Measurements from ENCODE around the gene CDH3. TPM values are rescaled to one million over a fixed set of nuclear protein-coding genes. Genes with fewer than 3 reads are reported as not detected.
A peak's percentile ranks its signal among the peaks of the same experiment; 100 is the strongest.

The CDH3 gene
- total RNA-seq (2014; rRNA removed; shearing (Covaris generic)): under 0.01 TPM in 1 of 2 replicates, not detected in the other

DNA sequence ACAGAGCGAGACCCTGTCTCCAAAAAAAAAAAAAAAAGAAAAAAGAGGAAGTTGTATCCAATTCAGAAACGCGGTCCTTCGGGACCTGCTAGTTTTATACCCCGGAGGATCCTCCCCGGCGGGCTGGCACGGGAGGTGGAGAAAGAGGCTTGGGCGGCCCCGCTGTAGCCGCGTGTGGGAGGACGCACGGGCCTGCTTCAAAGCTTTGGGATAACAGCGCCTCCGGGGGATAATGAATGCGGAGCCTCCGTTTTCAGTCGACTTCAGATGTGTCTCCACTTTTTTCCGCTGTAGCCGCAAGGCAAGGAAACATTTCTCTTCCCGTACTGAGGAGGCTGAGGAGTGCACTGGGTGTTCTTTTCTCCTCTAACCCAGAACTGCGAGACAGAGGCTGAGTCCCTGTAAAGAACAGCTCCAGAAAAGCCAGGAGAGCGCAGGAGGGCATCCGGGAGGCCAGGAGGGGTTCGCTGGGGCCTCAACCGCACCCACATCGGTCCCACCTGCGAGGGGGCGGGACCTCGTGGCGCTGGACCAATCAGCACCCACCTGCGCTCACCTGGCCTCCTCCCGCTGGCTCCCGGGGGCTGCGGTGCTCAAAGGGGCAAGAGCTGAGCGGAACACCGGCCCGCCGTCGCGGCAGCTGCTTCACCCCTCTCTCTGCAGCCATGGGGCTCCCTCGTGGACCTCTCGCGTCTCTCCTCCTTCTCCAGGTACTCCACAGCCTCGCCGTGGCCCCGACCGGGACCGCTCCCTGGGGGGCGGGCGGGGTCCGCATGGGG is at the start of gene CDH3:
CDH3 (plus strand) TSS at position 596 of the 779 bp plus-strand sequence; CDS start at position 666, 70 bp downstream.
- no peak for DNase-seq (ENCODE audit: low read depth)

DNA sequence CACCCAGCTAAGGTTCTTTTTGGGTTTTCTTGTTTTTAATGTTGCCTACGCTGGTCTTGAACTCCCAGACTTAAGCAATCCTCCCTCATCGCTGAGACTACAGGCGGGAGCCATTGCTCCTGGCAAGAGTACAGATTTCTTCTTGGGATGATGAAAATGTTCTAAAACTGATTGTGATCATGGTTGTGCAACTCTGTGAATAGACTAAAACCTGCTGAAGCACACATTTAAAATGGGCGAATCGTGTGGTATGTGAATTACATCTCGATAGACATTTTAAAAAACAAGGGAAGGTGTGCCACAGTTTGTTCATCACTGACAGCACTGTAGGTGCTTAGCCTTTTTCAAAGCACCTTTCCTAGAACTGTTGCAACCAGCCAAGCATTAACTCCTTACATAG is 48.8 kb upstream of the CDH3 start:
- no peak for DNase-seq (ENCODE audit: low read depth)

DNA sequence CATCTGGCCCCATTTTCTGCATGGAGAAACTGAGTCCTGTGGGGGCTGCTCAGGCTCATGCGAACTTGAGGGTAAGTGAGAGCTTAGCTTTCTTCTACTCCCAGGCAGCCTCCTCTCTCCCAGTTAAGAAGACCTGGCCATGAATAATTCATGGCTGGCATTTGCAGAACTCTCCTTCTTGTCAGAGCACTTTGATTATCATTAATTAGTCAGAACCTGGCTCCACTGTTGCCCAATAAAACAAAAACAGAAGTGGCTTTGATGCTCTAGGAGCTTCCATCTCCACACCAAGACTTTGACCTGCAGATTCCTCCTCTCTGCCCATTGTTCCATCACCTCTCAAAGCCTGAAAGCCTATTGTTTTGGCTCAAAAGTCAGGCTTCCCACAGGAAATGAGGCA is 45.5 kb upstream of the CDH3 start:
- no peak for DNase-seq (ENCODE audit: low read depth)

DNA sequence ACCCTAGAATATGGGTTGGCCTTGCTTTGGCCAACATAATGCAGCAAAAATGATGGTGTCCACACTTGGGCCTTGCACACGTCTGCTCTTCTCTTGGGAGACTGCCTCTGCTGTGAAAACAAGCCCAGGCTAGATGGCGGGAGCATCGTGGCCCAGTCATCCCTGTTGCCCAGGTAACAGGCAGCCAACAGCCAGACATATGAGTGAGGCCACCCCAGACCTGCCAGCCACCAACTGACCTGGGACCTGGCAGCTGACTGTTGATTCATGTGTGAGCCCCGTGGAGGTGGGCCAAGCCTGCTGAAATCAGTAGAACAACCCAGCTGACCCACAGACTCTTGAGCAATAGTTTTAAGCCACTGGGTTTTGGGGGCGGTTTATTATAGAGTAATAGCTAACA is 39.4 kb upstream of the CDH3 start:
- DNase-seq (ENCODE audit: low read depth): no peak

DNA sequence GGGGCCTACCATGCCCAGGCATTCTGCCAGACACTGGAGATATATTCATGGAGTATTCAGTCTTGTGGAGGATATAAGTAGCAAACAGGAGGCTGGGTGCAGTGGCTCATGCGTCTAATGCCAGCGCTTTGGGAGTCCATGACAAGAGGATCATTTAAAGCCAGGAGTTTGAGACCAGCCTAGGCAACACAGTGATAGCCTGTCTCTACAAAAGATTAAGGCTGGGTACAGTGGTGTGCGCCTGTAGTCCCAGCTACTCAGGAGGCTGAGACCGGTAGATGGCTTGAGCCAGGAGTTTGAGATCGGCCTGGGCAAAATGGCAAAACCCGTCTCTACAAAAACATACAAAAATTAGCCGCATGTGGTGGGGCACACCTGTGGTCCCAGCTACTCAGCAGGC is 37.7 kb upstream of the CDH3 start:
- no peak for DNase-seq (ENCODE audit: low read depth)

DNA sequence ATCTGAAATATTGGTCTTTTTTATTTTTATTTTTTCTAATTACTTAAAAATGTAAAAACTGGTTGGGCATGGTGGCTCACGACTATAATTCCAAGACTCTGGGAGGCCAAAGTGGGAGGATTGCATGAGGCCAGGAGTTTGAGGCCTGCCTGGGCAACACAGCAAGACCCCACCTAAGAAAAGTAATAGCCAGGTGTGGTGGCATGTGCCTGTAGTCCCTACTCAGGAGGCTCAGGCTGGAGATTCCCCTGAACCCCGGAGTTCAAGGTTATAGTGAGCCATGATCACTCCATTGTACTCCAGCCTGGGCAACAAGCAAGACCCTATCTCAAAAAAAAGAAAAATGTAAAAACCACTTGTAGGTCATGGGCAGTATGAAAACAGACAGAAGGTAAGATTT is 36.8 kb upstream of the CDH3 start:
- DNase-seq (ENCODE audit: low read depth): no peak

DNA sequence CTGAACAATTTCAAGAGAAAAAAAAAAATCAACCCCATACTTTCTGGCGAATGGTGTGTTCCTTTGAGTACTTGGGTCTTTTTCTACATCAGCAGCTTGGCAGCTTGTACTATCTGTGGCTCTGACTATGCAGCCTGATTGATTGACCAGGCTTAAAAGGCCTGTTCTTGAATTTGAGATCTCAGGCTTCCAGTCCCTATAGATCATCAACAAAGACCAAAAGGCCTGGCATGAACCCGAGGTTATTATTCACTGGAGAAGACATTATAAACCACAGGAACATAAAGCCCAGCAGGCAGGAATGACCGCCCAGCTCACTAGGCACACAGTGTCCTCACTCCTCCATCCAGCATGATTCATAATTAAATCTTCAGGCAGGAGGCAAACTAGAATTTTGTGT is 32.1 kb upstream of the CDH3 start:
- no peak for DNase-seq (ENCODE audit: low read depth)

DNA sequence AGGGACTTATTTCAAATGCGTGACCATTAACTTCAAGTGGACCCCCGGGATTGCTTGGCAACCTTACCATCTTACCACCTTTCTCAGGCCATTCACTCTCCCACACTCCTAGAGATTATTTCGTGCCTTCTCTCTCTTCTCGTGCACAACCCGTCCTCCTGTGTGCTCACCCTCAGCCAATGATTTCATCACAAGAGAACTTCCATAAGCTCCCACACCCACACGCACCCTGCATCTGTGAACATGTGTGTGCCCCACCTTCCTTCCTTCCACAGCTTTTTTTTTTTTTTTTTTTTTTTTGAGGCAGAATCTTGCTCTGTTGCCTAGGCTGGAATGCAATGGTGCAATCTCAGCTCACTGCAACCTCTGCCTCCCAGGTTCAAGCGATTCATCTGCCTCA is 27.4 kb upstream of the CDH3 start:
- DNase-seq (ENCODE audit: low read depth): no peak

DNA sequence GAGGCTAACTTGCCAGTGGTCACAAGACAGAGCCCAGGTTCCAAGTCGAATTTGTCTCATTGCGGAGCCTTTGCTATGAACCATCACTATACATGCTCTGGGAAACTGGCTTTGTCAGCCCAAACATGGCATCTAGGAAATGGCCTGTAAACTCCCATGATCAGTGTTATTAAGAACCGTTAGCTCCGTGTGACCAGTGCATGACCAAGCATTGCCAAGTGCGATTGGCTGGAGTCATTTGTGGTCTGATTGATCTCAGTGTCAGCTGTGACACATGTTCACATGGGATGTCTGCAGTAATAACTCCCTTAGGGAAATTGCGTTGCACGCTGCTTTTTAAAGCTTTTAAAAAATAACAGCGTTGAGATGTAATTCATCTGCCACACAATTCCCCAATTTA is 18.6 kb upstream of the CDH3 start:
- no peak for DNase-seq (ENCODE audit: low read depth)

DNA sequence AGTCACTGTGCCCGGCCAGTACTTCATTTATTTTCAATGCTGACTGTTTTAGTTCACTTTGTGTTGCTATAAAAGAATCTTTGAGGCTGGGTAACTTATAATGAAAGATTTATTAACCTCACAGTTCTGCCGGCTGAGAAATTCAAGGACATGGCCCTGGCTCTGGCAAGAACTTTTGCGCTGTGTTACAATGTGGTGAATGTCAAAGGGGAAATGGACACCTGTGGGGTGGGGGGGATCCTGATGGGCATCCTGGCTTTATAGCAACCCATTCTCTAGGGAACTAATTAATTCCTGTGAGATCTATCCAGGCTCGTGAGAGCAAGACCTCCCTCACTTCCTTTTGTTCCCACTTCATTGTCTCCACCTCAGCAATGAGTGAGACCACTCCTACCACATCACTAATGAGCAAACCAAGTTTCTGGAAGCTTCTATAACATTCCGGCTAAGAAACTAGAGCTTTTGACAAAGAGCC is 17.1 kb upstream of the CDH3 start:
- no peak for DNase-seq (ENCODE audit: low read depth)

DNA sequence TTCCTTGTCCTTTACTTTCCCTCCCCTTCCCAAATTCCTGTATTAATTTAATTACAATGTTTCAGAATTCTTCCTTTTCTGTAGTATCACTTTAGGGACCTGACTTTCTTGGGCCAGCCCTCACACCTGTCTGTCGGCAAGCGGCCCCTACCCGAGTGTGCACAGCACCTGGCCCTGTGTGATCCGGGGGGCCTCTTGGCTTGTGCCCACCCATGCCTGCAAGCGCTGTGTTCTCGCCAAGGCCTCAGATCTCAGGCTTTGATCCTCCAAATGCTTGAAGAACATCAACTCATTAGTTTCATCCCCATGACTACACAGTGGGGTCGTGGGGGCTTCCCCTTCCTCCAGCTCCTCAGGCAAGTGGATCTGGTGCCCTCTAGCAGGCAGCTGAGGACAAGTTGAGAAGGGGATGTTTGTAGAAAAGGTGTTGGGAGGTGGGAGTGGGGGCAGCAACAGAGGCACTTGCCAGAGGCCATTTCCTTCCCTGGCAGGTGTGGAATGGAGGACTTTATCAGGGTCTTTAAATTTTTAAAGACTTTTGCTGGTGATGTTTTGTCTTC is 15.7 kb upstream of the CDH3 start:
- DNase-seq (ENCODE audit: low read depth): no peak

DNA sequence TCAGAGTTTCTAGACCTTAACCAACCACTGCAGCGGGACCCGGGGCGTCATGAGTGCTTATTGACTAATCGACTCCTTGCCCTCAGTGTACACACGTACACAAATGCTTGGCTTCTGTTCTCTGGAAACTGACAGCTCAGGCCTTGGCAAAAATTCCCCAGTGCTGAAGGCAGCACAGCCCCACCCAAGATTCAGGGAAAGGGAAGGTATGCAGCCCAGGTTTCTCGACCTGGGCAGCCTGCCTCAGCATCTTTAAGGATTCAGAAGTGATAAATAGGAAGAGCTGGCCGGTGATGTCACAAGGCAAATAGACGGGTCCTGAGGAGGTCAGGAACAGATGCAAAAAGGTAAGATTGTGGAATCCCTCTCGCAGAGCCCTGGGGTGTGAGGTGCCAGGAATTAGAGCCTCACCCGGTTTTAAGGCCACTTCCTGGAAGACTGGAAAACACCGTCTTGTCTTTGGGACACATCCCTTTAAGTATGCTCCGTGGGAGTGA is 9.0 kb upstream of the CDH3 start:
- no peak for DNase-seq (ENCODE audit: low read depth)

DNA sequence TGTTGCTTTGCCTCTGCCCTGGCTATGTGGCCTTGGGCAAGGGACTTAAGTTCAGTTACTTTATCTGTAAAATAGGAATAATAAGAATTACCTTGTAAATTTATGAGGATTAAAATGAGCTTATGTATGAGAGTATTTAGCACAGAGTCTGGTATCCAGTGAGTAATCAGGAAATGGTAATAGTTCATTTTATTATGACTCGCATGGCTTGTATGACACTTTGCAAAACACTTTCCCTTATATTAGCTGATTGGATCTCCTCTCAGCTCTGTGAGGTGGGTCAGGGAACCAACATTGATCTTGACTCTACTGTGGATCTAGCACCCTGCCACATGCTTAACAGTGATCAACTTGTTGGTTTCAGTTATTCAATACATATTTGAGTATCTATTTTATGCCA is 8.3 kb upstream of the CDH3 start:
- no peak for DNase-seq (ENCODE audit: low read depth)

DNA sequence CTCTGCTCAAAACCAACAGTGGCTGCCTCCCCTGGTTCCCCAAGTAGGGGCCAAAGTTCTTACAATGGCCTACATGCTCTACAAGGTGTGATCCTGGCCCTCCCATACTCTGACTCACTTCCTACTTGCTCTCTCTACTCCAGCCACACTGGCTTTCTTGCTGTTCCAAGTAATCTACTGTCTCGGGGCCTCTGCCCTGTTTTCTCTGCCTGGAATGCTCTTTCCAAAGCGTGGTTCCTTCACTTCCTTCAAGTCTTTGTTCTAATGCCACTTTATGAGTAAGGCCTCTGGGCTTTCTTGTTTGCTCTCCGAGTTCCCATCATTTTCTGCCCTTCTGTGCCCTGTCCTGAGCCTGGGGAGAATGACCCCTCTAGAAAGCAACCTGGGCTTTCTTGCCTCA is 4.1 kb upstream of the CDH3 start:
- peak; percentile 45 for DNase-seq (ENCODE audit: low read depth)

DNA sequence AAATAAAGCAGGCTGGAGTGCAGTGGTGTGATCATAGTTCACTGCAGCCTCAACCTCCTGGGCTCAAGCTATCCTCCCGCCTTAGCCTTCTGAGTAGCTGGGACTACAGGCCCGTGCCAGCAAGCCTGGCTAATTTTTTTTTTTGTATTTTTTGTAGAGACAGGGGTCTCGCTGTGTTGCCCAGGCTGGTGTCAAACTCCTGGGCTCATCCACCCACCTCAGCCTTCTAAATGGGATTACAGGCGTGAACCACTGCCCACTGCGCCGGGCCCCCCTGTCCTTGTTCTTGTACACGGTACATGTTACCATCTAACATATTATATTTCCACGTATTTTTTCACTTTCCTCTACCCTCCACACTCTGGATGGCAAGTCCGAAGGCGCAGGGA is 3.1 kb upstream of the CDH3 start:
- DNase-seq (ENCODE audit: low read depth): no peak

DNA sequence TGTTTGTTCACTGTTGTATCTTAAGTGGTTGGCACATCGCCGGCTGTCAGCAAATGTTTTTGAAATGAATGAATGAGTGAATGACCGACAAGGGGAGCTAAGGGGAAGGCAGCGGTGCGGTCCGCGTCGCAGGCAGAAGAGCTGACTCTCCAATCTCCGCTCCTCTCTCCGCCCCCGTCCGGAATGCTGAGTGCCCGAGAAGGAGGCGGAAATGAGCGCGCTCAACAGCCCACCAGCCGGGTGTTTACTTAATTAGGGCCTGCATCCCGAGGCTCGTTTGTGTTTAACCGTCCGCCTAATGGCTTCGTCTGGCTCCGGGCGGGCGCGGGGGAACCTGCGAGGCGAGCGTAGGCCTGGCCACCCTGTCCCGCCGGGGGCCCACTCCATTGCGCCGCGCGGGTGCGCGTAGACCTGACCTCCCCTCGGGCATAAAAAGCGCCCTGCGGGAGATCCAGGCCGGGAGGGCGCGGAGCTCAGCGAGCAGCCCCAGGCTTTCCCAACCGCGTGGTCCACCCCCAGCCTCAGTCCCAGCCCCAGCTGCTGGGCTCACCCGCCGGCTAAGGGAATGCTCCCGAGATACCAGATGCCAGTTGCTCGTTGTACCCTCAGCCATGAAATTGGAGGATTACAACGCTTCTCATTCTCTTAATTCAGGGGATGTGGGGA is 2.5 kb upstream of the CDH3 start:
- no peak for DNase-seq (ENCODE audit: low read depth)

DNA sequence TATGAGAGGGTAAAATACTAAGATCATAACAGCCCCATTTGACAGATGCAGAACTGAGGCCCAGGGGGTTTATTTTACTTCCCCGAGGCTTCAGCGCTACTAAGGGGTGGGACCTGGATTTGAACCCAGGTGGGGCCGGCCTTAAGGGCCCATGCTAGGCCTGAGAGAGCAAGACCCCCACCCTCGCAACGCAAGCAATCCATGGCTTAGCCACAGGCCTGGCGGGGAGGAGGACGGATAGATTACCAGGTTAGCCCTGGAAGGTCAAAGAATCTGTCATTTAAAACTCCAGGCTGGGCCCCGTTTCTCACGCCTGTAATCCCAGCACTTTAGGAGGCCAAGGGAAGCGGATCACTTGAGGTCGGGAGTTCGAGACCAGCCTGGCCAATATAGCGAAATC is 1.9 kb upstream of the CDH3 start:
- DNase-seq (ENCODE audit: low read depth): no peak

DNA sequence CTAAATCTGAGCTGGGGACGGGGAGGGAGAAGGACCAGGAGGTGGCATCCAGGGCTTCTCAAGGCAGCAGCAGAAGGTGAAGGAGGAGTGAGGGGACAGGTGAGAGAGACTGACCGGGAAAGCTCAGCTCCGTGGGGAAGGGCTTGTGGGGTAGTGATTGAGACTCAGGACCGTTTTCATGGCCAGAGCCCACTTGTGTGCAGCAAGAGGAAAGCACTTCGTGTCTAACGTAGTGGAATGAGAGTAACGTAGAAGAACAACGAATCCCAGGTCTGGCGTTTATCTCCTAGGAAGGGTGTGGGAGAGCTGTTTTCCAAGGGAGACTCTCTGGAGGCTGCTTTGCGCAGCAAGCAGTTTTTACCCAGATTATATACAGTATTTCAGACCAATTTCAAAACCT is 1.3 kb upstream of the CDH3 start:
- DNase-seq (ENCODE audit: low read depth): no peak

DNA sequence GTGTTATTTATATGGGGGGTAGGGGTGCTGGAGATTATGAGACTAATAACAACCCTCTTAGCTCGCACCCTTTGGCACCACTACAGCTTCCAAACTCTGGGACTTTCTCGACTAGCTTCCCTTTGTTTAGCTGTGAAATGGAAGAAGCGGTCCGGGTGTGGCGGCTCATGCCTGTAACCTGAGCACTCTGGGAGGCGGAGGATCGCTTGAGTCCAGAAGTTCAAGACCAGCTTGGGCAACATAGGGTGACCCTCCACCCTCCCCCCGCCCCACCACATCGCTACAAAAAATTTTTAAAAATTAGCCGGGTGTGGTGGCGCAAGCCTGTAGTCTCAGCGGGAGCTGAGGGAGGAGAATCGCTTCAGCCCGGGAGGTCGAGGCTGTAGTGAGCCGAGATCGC is 814 bp upstream of the CDH3 start:
- no peak for DNase-seq (ENCODE audit: low read depth)

DNA sequence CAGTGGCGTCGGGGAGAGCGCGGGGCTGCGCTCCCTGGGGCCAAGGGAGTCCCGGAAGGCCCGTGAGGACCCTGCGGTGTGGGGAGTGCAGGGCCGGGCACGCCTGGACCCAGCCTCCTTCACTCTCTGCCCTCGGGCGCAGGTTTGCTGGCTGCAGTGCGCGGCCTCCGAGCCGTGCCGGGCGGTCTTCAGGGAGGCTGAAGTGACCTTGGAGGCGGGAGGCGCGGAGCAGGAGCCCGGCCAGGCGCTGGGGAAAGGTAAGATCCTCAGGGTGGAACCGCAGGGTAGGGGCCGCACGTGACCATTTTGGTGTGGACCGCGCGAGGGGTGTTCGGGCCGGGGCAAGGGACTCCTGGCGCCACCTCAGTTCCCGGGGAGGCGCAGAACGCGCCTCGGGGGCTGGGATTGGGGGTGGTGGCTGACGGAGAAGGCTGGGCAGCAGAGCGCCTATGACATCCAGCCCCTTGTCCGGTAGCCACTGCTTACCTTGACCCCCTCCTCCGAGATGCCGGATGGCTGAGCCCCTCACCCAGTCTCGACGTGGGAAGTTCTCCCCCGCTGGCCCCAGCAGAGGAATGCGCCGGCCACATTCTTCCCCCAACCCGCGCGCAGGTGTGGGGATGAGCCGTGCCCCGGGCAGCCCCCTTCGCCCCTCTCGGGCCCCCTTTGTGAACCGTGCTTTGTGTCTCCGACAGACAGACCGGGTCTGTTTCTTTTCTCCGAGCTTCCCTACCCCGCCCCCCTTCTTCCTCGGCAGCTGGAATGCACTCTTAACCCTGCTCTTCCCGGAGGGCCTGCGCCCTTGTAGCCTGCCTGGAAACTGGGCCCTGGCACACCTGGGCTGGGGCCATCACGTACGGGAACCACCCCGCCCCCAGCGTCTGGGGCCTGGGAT is 631 bp downstream of the CDH3 start:
- DNase-seq (ENCODE audit: low read depth): no peak

DNA sequence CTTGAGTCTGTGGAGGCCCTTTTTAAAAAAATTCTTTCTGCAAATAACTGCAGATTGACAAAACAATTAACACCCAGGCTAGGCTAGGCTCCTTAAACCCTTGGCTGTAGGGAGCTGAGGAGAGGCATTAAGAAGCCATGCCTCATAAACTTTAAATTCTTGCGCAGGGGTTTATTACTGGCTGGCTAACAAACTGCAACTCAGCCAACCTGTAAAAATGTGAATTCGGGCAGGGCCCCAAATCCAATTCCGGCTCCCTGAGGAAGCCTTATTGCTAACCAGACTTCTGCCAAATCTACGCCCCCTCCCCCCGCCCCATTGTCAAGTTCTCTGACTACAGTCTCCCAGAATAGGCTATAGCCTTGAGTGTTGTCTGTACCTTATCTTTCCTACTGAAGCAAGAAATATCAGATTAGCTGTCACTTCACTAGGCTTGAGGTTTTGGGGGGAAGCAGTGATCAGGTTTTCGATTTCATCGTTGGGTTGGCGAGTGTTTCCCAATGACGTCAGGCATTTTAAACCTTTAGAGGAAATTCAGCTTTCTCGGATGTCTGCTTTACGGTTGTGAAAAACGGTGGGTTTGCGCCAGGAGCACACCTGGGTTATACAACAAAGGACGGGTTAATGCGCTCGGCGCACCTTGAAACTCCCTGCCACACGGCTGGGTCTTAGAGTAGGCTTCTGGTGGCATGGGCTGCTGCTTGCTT is 2.0 kb downstream of the CDH3 start:
- DNase-seq (ENCODE audit: low read depth): no peak

All from Daoy (cell line).